Measurements from ENCODE around the gene MYO16.
"Not testable (repeated sequence)": the region's sequence is repeated elsewhere in the genome, so short reads cannot be mapped to it uniquely, and the experiment has no call there.

MYO16 gene

GRCh38 chr13:109199280-109199679 lies 569.9 kb downstream of the MYO16 start:
- no peak for DNase-seq (ENCODE audit: low read depth)

GRCh38 chr13:109200556-109200955 lies 571.1 kb downstream of the MYO16 start:
- DNase-seq (ENCODE audit: low read depth) = no peak

- DNase-seq (ENCODE audit: low read depth) = no peak
Measured at GRCh38 chr13:109203587-109203986, 574.2 kb downstream of the MYO16 start.

- no peak for DNase-seq (ENCODE audit: low read depth)
Measured at GRCh38 chr13:109204252-109204651, 574.8 kb downstream of the MYO16 start.

- DNase-seq (ENCODE audit: low read depth) = no peak
Measured at GRCh38 chr13:109204657-109205056, 575.2 kb downstream of the MYO16 start.

GRCh38 chr13:109205315-109205714 lies 575.9 kb downstream of the MYO16 start:
- no peak for DNase-seq (ENCODE audit: low read depth)

GRCh38 chr13:109206616-109207015 lies 577.2 kb downstream of the MYO16 start:
- no peak for DNase-seq (ENCODE audit: low read depth)

- no peak for DNase-seq (ENCODE audit: low read depth)
Measured at GRCh38 chr13:109207622-109208021, 578.2 kb downstream of the MYO16 start.

GRCh38 chr13:109208522-109208921 lies 579.1 kb downstream of the MYO16 start:
- DNase-seq (ENCODE audit: low read depth) = no peak

- no peak for DNase-seq (ENCODE audit: low read depth)
Measured at GRCh38 chr13:109209526-109209925, 580.1 kb downstream of the MYO16 start.

GRCh38 chr13:109211616-109212015 lies 582.2 kb downstream of the MYO16 start:
- DNase-seq (ENCODE audit: low read depth) = no peak

- DNase-seq (ENCODE audit: low read depth) = no peak
Measured at GRCh38 chr13:109212650-109213049, 583.2 kb downstream of the MYO16 start.

- no peak for DNase-seq (ENCODE audit: low read depth)
Measured at GRCh38 chr13:109213714-109214113, 584.3 kb downstream of the MYO16 start.

- DNase-seq (ENCODE audit: low read depth) = no peak
Measured at GRCh38 chr13:109214393-109214792, 585.0 kb downstream of the MYO16 start.

GRCh38 chr13:109215377-109215776 lies 586.0 kb downstream of the MYO16 start:
- no peak for DNase-seq (ENCODE audit: low read depth)

- not testable (repeated sequence) for DNase-seq (ENCODE audit: low read depth)
Measured at GRCh38 chr13:109217510-109217909, 588.1 kb downstream of the MYO16 start.

GRCh38 chr13:109220631-109221030 lies 591.2 kb downstream of the MYO16 start:
- no peak for DNase-seq (ENCODE audit: low read depth)

- DNase-seq (ENCODE audit: low read depth) = no peak
Measured at GRCh38 chr13:109224033-109224432, 594.6 kb downstream of the MYO16 start.

- DNase-seq (ENCODE audit: low read depth) = no peak
Measured at GRCh38 chr13:109226631-109227030, 597.2 kb downstream of the MYO16 start.

GRCh38 chr13:109227344-109227940 lies 598.0 kb downstream of the MYO16 start:
- DNase-seq (ENCODE audit: low read depth) = no peak

GRCh38 chr13:109228211-109228610 lies 598.8 kb downstream of the MYO16 start:
- no peak for DNase-seq (ENCODE audit: low read depth)

GRCh38 chr13:109231888-109232287 lies 602.5 kb downstream of the MYO16 start:
- DNase-seq (ENCODE audit: low read depth) = no peak

GRCh38 chr13:109233293-109233692 lies 603.9 kb downstream of the MYO16 start:
- DNase-seq (ENCODE audit: low read depth) = no peak

- no peak for DNase-seq (ENCODE audit: low read depth)
Measured at GRCh38 chr13:109235901-109236300, 606.5 kb downstream of the MYO16 start.
